SH-SY5Y (cell line): ENCODE measurements around the gene NEUROG1.

Experiments
- GATA2 ChIP-seq: IDR thresholded peaks from 2 replicates; pipeline ENCODE4 v1.6.1; 2011; ENCODE audit warnings: mild to moderate bottlenecking, low read depth, low read length
- GATA3 ChIP-seq: IDR thresholded peaks from 2 replicates; pipeline ENCODE4 v1.6.1; 2011; ENCODE audit warnings: low read depth, mild to moderate bottlenecking, low read length, moderate library complexity

Gene NEUROG1

GRCh38 chr5:135487839-135488514, 47.8 kb downstream of the NEUROG1 start:
- TF ChIP-seq GATA2 (no peak), GATA3 (no peak)

GRCh38 chr5:135487037-135487395, 48.7 kb downstream of the NEUROG1 start:
- TF ChIP-seq GATA3 (no peak), GATA2 (no peak)

DNA sequence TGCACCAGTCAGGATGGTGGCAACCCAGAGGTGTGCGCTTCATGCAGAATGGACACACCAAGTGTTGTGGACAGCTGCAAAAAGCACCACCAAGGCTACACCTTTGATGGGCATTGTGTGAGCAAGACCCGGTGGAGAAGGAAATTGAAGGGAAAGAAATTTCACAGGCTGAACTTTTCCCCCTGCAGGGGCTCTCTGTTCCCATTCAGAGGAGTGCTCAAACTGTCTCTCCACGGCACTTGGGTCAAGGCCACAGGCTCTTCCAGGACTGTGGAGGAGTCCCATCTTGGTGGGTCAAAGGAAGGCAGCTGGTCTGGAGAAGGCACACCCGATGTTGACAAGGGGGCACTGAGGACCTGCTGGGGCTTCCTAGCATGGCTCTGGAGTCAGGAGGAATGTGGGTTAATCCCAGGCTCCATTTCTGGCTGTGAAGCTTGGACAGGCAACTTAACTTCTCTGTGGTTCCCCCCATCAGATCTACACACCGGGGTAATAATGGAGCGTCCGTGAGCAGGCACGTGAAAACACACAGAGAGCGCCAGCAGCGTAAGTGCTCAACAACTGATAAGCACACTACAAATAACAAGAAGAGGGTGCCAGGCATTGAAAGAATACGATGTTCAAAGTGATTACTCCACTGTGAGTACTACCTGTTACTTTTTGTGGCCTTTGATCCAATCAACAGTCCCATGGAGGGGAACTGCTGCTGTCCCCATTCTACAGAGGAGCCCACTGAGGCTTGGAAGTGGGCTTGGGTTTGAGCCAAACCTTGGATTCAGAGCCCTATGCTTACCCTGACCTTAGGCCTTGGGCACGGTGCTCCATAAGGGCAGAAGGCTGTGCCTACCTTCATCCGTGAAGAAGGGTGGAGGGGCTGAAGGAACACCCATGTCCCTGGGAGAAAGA, 49.4 kb downstream of the NEUROG1 start:
- TF ChIP-seq GATA2: no peak
- no peak for TF ChIP-seq GATA3

DNA sequence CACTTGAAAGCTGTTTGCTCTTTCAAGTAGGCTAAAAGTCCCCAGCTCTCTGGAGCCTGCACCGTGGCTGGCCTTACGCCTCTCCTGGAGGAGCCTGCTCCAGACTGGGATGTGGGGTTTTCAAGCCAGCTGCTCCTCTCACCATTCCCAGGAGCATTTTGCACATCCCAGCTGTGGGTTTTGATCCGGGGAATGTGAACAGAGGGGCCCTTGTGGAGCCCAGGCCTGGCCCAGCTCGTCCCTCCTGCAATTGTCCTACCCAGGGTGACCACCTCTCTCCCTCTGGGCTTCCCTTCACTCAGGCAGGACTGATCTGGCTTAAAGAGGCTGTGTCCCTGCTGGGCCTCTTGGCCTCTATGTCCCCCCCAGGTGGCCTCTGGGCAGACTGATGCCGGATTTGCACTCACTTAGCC, 51.1 kb downstream of the NEUROG1 start:
- TF ChIP-seq GATA2 (no peak), GATA3 (no peak)
